Endothelial cell of umbilical vein (primary cell): ENCODE results near the gene ADAM19. TPM values are rescaled to one million over a fixed set of nuclear protein-coding genes. Genes with fewer than 3 reads are reported as not detected.

Experiments
- BruUV-seq: library from RNA; stranded (reverse); fragments of 400-500 nt; replicated peaks from 2 replicates; lab custom pipeline; 2021; lab: Mats Ljungman, UMichigan
- CTCF ChIA-PET: fragments of 300-600, 350-600 bp; sonication (Branson Sonifier 250); formaldehyde crosslinking; loops from one replicate; lab custom pipeline; 2021; ENCODE audit warnings: antibody characterized with exemption, inconsistent platforms; lab: Charles Lee
- POLR2A ChIA-PET: fragments of 300-600, 350-600 bp; sonication (Branson Sonifier 250); formaldehyde crosslinking; loops from one replicate; lab custom pipeline; 2021; ENCODE audit warnings: antibody characterized with exemption, inconsistent platforms; lab: Charles Lee
- DNase-seq: peaks from one replicate; pipeline ENCODE4 v3.0.0-alpha.2; 2011; ENCODE audit warnings: low read depth, low spot score
- FAIRE-seq: peaks from 2 replicates; lab custom pipeline; 2011; peaks lifted over from hg19 to GRCh38; lab: Jason Lieb, UNC
- H2AFZ ChIP-seq: 2 replicates; pipeline ENCODE4 v1.6.0; 2012; ENCODE audit warnings: low read depth, low read length, control low read depth, inconsistent platforms
- H3K27ac ChIP-seq: 2 replicates; pipeline ENCODE4 v1.5.1; 2011; ENCODE audit warnings: low read depth, mild to moderate bottlenecking, control low read depth, low read length, moderate library complexity; ENCODE audit not compliant: insufficient read depth
- H3K27me3 ChIP-seq, 2 experiments: 2 replicates each; pipeline versions ENCODE4 v1.6.0 to v1.6.1; 2011; ENCODE audit warnings: low read length in 2 of 2, mixed read lengths in 1 of 2; ENCODE audit not compliant: control insufficient read depth in 2 of 2, insufficient read depth in 2 of 2
- H3K36me3 ChIP-seq, 2 experiments: 2 replicates in 1 of 2; 3 replicates in 1 of 2; pipeline ENCODE4 v1.5.1; 2011; ENCODE audit warnings: low read length in 2 of 2, mild to moderate bottlenecking in 1 of 2, moderate library complexity in 1 of 2; ENCODE audit not compliant: control insufficient read depth in 2 of 2, insufficient read depth in 2 of 2; ENCODE audit errors: extremely low read depth in 1 of 2
- H3K4me1 ChIP-seq: 3 replicates; pipeline ENCODE4 v1.5.1; 2011; ENCODE audit warnings: mild to moderate bottlenecking, low read length; ENCODE audit not compliant: control insufficient read depth, insufficient read depth; ENCODE audit errors: extremely low read depth
- H3K4me2 ChIP-seq: 2 replicates; pipeline ENCODE4 v1.6.1; 2011; ENCODE audit warnings: low read length, control low read depth, mixed read lengths; ENCODE audit not compliant: insufficient read depth
- H3K4me3 ChIP-seq, 3 experiments: fragments of 200-600 bp in 1 of 3; sonication (generic), shearing (Covaris generic) in 1 of 3; replicated peaks in 1 of 3; 2 replicates each; pipeline ENCODE4 v1.5.1; 2011 to 2016; ENCODE audit warnings: control low read depth in 3 of 3, low read length in 3 of 3, mild to moderate bottlenecking in 2 of 3, inconsistent platforms in 1 of 3, low read depth in 1 of 3, moderate library complexity in 1 of 3; ENCODE audit not compliant: insufficient read depth in 1 of 3
- H3K79me2 ChIP-seq: 2 replicates; pipeline ENCODE4 v1.6.0; 2012; ENCODE audit warnings: low read length, inconsistent platforms; ENCODE audit not compliant: control insufficient read depth, insufficient read depth
- H3K9ac ChIP-seq: replicated peaks from 2 replicates; pipeline ENCODE3; 2011; ENCODE audit warnings: low read length, control low read depth; ENCODE audit not compliant: insufficient read depth; ENCODE audit errors: extremely low read depth
- H3K9me1 ChIP-seq: replicated peaks from 3 replicates; pipeline ENCODE4 v1.6.0; 2011; ENCODE audit warnings: mild to moderate bottlenecking, low read length; ENCODE audit not compliant: control insufficient read depth, insufficient read depth; ENCODE audit errors: extremely low read depth
- H3K9me3 ChIP-seq: replicated peaks from 2 replicates; pipeline ENCODE4 v1.5.1; 2012; ENCODE audit warnings: low read length, inconsistent platforms; ENCODE audit not compliant: control insufficient read depth, insufficient read depth
- H4K20me1 ChIP-seq: replicated peaks from 2 replicates; pipeline ENCODE3; 2011; ENCODE audit warnings: mild to moderate bottlenecking, low read length; ENCODE audit not compliant: control insufficient read depth, insufficient read depth; ENCODE audit errors: extremely low read depth
- CTCF ChIP-seq, 2 donors: IDR thresholded peaks; 1 replicate in 1 of 2; 2 replicates in 1 of 2; pipeline ENCODE4 v1.5.1; 2011; ENCODE audit warnings: low read length in 2 of 2, mild to moderate bottlenecking in 2 of 2, moderate library complexity in 2 of 2, control low read depth in 1 of 2, inconsistent platforms in 1 of 2, low read depth in 1 of 2; ENCODE audit not compliant: insufficient read depth in 1 of 2; ENCODE audit errors: extremely low read depth in 1 of 2
- FOS ChIP-seq: IDR thresholded peaks from 2 replicates; pipeline ENCODE4 v1.6.1; 2011; ENCODE audit warnings: mild to moderate bottlenecking, low read length, moderate library complexity, borderline replicate concordance; ENCODE audit not compliant: insufficient read depth
- GATA2 ChIP-seq: IDR thresholded peaks from 2 replicates; pipeline ENCODE4 v1.7.0; 2011; ENCODE audit warnings: low read depth, mild to moderate bottlenecking, moderate library complexity, mixed read lengths, low read length; ENCODE audit not compliant: insufficient read length, insufficient read depth
- JUN ChIP-seq: IDR thresholded peaks from 2 replicates; pipeline ENCODE4 v1.6.1; 2011; ENCODE audit warnings: borderline replicate concordance, low read depth; ENCODE audit not compliant: insufficient read length, insufficient read depth
- MAX ChIP-seq: IDR thresholded peaks from 2 replicates; pipeline ENCODE4 v1.6.1; 2011; ENCODE audit not compliant: insufficient read depth, insufficient read length
- MYC ChIP-seq: IDR thresholded peaks from one replicate; pipeline ENCODE4 v1.6.1; 2011; ENCODE audit warnings: mild to moderate bottlenecking, low read depth, low read length
- POLR2A ChIP-seq: IDR thresholded peaks from 2 replicates; pipeline ENCODE4 v1.6.1; 2012; ENCODE audit warnings: low read depth, mild to moderate bottlenecking, control low read depth, low read length
- POLR2AphosphoS5 ChIP-seq: IDR thresholded peaks from 2 replicates; pipeline ENCODE4 v1.6.1; 2012; ENCODE audit warnings: low read depth, mild to moderate bottlenecking, control low read depth, low read length, moderate library complexity; ENCODE audit not compliant: insufficient read depth
- dilution Hi-C: fragments of 300-500 bp; cut with MboI; formaldehyde crosslinking; loops from one replicate; pipeline ENCODE4 v1.15.0; 2019; ENCODE audit warnings: low sequenced_read_pairs; ENCODE audit not compliant: extremely low pct_ligation_motif_present
- intact Hi-C: fragments of 100-400 bp; cut with micrococcal nuclease; formaldehyde crosslinking; loops from one replicate; pipeline ENCODE4 v1.10.0; 2022
- polyA plus RNA-seq, 4 experiments: library from polyadenylated mRNA; depleted of rRNA in 3 of 4; stranded (reverse) in 3 of 4; unstranded in 1 of 4; fragments of >200 nt; gene quantifications; 2 replicates each; pipeline versions ENCODE4 v1.2.1 to v1.2.3, GENCODE V29; 2011 to 2012; ENCODE audit warnings: missing spikeins in 1 of 4
- total RNA-seq: library from RNA; stranded (reverse); gene quantifications from 2 replicates; pipeline ENCODE4 v1.2.3, GENCODE V29; 2021

ADAM19 gene
- total and polyA plus RNA-seq, 2 donors (not counting 3 experiments of a cell fraction or from before 2014, with no cell fraction given), result 10.0 to 22.6 TPM

GRCh38 chr5:157608972-157609565, 33.5 kb upstream of the ADAM19 start:
- no peaks in the 10 kb centered on the region for H3K9me3 ChIP-seq
- no peaks in the 10 kb centered on the region for H3K36me3 ChIP-seq
- intact Hi-C loops (loop anchor here (5.0 kb wide), 1 partner anchor 58 kb away; no protein-coding TSS in a partner anchor), dilution Hi-C loops (no loop called here)
- ChIA-PET CTCF (interaction anchor here (0.7 to 1.0 kb wide), 4 partner anchors 21 to 176 kb away, joined by 3 read pairs; no protein-coding TSS in a partner anchor), POLR2A (no interaction called here)
- no TSS peak for BruUV-seq
- no peak overlapping the region for H3K4me3 ChIP-seq
- H3K4me2 ChIP-seq, result no peak overlapping the region
- H3K27ac ChIP-seq, result no peak overlapping the region
- H3K27me3 ChIP-seq, result peaks cover 0 to 3% of the 10 kb centered on the region in 2 experiments
- no peaks in the 10 kb centered on the region for H3K9me1 ChIP-seq
- H4K20me1 ChIP-seq, result no peaks in the 10 kb centered on the region
- H3K9ac ChIP-seq, result no peak overlapping the region
- no peak for TF ChIP-seq FOS
- TF ChIP-seq JUN, result no peak
- no peak for TF ChIP-seq CTCF (IDR thresholded peaks at IDR 0.05; ENCODE audit: extremely low read depth in 1 of 2, insufficient read depth in 1 of 2, low read depth in 1 of 2, low read length in 2 of 2)
- TF ChIP-seq MYC, result no peak
- TF ChIP-seq GATA2, result no peak
- no peak for TF ChIP-seq POLR2AphosphoS5
- TF ChIP-seq POLR2A, result no peak
- TF ChIP-seq MAX, result no peak
- H2AFZ ChIP-seq, result no peak overlapping the region
- FAIRE-seq, result no peak
- no peaks in the 10 kb centered on the region for H3K4me1 ChIP-seq
- DNase-seq, result no peak
- no peaks in the 10 kb centered on the region for H3K79me2 ChIP-seq
